GM19099 (cell line): Measurements from ENCODE around the gene TSNAXIP1.

Experiments used
- POLR2A ChIP-seq: IDR thresholded peaks from 3 replicates; pipeline ENCODE4 v1.6.1; 2011; ENCODE audit warnings: low read depth; ENCODE audit not compliant: insufficient read length; ENCODE audit errors: extremely low read depth

Gene TSNAXIP1

DNA sequence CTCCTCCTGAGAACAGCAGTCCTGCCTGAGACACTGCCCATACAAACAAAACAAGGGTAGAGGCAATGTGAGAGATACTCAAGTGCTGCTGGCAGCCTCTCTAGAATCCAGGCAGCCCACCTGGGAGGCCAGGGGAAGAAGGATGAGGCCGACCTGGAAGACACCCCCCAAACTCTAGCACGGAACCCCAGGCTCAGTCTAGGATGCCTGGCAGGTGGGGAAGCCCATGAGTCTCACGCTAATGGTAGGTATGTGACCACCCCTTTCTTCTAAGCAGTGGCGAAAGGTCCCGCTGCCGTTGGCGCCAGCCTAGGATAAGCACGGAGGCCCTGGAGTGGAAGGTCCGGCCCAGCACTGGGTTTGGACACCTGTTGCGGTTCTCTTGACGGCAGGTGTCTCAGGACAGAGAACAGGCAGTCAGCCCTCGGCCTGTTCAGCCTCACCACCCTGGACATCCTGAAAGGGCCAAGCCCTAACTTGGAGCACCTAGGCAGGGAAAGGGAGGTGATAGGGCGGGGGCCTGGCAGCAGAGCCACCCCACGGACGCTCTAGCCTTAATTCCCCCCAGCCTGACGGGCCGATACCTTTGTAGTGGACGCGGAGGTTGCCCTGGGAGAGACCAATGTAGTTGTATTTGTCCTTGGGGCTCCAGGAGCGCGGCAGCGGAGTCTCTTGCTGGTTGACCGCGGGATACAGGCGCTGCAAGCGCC, 816 bp upstream of the TSNAXIP1 start:
- TF ChIP-seq POLR2A: no peak

DNA sequence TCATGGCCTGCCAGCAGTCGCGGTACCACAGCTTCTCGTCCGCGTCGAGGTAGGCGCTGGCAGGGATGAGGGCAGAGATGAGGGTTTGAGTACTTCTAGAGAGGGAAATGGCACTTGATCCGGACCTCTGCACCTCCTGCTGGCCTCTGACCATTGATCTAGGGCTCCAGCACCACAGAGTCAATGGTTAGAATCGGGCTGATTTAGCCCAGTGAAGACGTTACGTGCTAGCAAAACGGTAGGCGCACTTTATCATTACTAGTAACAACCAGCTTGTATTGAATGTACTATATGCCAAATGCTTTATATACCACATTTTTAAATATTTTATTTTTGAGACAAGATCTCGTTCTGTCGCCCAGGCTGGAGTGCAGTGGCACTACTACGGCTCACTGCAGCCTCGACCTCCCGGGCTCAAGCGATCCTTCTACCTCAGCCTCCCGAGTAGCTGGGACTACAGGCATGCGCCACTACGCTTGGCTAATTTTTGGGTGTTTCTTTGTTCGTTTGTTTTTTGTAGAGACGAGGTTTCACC, 526 bp downstream of the TSNAXIP1 start:
- no peak for TF ChIP-seq POLR2A

DNA sequence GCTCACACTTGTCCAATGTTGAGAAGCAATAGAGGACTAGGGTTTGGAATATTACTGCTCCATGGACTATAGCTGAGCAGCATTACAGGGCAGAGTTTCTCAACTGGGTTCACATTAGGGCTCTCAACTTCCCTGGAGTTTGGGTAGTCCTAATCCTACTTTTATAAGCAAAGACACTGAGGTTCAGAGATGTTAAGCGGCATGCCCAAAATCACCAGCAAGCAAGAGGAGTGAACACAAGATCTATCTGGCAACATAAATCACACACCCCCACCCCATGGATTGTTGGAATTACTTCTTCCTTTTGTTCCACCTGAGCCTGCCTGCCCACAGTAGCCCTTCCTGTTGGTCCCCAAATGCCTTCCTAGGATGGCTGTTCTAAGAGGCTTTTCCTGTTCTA, 5.2 kb downstream of the TSNAXIP1 start:
- TF ChIP-seq POLR2A: no peak

DNA sequence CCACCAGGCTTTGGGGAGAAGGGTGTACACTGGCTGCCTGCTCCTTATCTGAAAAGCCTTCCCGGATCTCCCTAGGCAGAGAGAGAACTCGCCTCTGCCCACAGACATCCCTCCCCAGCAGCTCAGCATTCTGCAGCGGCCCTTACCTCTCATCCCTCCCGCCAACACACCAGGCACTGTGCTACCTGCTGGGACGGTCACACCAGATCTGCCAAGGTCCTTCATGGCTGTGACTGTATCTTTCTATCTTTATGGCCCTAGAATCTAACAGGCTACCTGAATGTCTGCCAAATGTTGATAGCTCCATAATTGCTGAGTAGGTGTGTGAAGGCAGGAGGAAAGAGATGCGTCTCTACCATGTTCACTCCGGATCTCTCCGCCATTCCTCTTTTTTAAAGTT, 7.9 kb downstream of the TSNAXIP1 start:
- TF ChIP-seq POLR2A: no peak

DNA sequence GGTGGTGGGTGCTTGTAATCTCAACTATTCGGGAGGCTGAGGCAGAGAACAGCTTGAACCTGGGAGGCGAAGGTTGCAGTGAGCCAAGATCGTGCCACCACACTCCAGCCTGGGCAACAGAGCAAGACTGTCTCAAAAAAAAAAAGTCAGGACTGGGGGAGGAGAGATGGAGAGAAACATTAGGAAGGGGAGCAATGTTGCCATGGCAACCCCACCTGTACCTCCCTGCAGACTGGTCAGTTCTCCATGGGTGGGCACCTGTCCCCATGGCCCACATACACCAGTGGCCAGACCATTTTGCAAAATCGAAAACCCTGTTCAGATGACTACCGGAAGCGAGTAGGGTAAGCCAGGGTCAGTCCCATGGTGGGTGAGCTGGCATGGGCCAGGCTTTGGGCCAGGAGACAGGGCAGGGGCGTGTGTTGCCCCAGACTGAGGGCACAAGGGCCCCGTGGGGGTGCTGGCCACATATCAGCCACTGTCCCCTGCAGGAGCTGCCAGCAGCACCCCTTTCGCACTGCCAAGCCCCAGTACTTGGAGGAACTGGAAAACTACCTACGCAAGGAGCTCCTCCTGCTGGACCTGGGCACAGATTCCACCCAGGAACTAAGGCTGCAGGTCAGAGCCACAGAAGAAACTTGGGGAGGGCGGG, 14.0 kb downstream of the TSNAXIP1 start:
- no peak for TF ChIP-seq POLR2A

DNA sequence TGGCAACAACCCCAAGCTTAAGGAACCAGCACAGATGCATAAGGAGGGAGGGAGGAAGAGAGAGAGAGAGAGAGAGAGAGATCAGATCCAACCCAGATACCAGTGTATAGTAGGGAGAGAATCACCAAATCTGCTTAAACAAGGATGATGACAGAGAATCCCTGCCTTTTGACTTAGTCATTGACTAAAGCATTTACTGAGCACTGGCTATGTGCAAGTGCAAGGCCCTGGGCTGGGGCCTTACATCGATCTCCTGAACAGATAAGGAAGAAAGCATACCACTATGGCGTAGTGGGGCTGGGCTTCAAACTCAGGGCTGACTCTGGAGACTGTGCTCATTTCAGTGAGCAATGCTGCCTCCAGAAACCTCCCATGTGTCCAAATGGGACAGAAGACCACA, 15.8 kb downstream of the TSNAXIP1 start:
- no peak for TF ChIP-seq POLR2A

DNA sequence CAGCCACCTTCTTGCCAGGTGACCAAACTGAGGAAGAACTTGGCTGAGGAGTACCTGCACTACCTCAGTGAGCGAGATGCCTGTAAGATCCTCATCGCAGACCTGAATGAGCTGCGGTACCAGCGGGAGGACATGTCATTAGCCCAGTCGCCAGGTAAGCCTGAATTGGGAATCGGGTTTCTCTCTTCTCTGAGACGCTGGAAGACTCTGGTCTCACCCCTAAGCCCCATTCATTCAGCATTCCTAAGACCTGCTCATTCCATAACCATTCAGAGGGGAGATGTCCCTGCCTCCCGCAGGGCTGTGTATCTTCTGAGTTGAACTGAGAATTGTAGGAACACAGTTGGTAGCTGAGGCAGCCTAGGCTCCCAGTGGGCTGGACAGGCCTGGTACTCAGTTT, 18.4 kb downstream of the TSNAXIP1 start:
- TF ChIP-seq POLR2A: no peak

DNA sequence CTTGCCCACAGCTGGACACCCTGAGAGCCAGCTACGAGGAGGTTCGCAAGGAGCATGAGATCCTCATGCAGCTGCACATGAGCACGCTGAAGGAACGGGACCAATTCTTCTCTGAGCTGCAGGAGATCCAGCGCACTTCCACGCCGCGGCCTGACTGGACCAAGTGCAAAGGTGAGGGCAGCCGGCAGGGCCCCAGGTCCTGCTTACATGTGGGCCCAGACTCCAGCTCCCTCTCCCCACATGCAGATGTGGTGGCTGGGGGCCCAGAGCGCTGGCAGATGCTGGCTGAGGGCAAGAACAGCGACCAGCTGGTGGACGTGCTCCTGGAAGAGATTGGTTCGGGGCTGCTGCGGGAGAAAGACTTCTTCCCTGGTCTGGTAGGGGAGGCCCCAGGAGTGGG, 19.2 kb downstream of the TSNAXIP1 start:
- no peak for TF ChIP-seq POLR2A

DNA sequence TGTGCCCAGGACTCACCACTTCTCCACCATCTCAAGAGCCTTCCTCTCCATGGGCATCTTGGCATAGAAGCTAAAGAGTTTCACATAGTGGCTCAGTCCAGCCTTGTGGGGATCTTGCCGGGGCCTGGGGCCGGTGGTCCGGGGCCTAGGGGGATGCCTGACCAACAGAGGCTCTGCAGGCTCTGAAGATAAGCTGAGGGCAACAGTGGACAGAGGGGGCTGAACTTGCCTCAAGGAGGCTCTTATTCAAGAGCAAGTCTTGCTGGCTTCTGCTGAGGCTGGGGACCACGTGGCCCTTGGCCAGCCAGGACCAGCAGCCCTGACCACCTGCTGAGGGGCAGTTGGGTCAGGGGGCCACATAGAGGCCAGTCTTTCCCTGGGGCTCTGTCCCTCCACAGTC, 22.0 kb downstream of the TSNAXIP1 start:
- no peak for TF ChIP-seq POLR2A

DNA sequence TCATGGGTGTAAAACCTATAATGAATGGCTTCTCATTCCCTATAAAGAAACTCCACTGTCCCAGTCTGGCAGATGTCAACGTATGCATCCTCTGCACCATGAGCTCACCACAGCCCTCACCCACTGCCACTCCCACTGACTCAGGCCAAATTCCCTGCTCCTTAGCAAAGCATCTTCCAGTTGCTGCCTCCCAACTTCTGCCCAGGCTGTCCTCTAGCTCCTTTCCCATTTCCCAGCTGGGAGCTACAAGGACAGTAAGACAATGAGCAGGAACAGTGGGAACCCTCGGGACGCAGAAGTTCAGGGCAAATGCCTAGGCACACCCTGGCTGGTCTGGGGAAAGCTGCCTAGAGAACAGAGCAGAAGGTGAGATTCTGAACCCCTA, 26.3 kb downstream of the TSNAXIP1 start:
- no peak for TF ChIP-seq POLR2A

DNA sequence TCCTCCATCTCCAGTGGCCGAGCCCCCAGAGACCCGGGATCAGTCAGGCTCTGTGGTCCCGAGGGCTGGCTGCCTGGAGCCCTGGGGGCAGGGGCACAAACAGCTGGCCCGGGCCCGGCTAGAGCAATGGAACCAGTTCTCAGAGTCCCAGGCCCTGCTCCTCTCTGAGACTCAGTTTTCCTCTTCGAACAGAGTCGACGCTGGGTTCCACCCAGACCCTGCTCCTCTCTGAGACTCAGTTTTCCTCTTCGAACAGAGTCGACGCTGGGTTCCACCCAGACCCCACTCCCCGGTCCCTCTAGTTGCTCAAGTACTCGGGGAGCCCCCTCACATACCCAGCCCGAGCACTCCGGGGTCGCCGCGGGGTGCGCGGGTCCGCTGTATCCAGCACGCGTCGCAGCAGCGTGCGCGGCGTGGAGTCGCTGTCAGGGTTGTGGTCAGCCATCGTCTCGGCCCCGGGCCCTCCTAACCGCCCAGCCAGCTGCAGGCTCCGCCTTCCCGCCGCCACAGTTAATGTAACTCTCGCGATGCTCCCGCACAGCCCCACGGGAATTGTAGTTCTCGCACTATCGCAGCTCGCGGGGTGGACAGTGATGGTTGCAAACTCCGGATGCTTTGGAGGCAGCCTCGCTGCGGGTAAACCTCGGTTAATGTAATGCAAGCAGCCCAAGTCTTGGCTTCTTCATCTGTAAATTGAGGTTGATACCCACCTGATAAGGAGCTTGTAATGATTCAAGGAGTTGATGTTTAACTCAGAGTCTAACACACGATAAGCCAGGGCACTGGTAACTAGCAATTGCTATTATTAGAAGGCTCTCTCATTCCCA, 26.9 kb downstream of the TSNAXIP1 start:
- TF ChIP-seq POLR2A: peak; percentile 88

DNA sequence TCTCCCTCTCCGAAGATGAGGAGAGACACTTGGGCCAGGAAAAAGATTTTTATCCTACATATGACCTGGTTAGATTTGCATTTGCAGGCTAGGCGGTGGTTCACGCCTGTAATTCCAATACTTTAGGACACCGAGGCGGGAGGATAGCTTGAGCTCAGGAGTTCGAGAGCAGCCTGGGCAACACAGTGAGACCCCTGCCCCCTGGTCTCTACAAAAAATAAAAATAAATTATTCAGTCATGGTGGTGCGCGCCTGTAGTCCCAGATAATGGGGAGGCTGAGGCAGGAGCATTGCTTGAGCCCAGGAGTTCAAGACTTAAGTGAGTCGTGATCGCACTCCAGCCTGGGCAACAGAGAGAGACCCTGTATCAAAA, 27.5 kb downstream of the TSNAXIP1 start:
- no peak for TF ChIP-seq POLR2A

DNA sequence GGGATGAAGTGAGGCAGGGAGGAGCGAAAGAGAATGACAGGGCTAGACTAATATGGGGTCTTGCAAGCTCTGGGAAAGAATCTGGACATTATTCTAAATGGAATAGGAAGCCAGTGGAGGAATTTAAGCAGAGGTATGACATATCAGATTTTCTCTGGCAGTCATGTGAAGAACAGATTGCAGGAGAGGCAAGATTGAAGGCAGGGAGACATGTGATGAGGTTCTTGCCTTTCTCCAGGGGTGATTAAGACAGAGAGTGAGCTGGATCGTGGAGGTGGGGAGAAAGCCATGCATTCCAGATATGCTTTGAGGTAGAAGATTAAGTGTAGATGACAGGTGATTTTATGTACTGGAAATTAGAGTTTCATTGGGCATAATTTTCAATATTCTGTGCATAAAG, 31.1 kb downstream of the TSNAXIP1 start:
- TF ChIP-seq POLR2A: no peak

DNA sequence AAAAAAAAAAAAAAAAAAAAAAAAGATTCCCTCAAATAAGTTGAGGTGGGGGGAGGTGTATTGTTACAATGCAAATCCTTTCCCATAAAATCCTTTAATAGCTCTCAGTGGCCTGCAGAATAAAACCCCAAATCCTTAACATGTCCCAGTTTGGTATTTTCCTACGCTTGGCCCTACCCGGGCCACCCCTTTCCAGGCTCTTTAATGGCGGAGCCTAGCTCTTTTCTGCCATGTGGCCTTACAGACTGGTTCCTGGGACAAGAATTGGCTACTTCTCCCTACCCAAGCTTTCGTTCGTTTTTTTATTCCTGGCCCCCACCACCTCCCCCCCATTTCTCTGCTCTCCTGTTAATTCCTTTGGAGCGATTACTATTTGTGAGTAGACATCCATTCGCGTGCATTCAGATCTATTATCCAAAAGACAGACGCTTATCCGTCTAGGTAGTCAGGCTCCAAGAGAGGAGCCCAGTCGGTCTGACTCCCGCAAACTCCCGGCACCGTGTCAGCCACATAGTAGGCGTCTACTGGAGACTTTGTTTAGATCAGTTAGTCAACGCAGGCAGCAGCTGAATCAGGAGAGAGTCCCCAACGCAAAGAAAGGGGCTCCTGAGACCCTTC, 34.6 kb downstream of the TSNAXIP1 start:
- no peak for TF ChIP-seq POLR2A

DNA sequence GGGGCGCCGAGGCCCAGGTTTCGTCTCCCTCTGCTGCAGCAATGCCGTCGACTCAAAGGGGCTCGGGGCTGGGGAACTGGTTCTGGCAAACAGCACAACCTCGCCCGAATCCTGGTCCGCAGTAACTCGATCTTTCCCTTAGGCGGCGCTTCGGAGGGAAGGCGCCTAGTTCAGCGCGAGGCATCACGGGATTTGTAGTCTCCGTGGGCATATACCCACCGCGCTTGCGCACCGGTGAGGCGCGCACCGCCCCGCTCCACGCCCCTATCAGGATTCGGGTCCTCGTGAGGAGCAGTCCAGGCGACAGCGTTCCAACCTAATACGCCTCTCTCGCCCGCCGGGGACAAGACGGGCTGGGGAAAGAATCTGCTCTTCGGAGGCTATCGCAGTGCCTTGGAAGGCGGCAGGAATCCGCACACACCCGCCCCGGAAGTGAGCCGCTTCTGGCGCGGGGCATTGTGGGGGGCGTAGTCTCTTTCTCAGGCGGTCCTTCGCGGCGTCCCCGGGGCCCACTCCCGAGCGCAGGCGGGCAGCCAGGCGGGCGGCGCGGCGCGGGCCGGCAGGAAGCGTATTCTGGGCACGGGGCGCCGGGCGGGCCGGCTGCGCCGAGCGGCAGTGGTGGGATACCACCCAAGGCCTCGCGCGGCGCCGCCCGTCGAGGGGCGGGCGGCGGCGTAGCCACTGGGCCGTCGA, 35.3 kb downstream of the TSNAXIP1 start, which contains the start of gene THAP11:
TSS of gene THAP11 (plus strand) at position 505 of the 693 bp plus-strand sequence. CDS start 235 bp downstream, outside the sequence.
- peak; percentile 42 for TF ChIP-seq POLR2A
